Small intestine (tissue), 7 donors: Measurements from ENCODE around the gene ZNF439. TPM values are rescaled to one million over a fixed set of nuclear protein-coding genes. Genes with fewer than 3 reads are reported as not detected.
"Not testable (repeated sequence)": the region's sequence is repeated elsewhere in the genome, so short reads cannot be mapped to it uniquely, and the experiment has no call there.

Source experiments
- DNase-seq, 2 donors: peaks; one replicate each; pipeline versions ENCODE4 v3.0.0 to v3.0.0-alpha.2; 2013
- FAIRE-seq: peaks from 2 replicates; lab custom pipeline; 2012; peaks lifted over from hg19 to GRCh38; lab: Jason Lieb, UNC
- H3K27ac ChIP-seq, 3 donors: one replicate each; pipeline ENCODE4 v1.5.1; 2013; ENCODE audit warnings: low read length in 2 of 3, mild to moderate bottlenecking in 2 of 3, control low read depth in 1 of 3, inconsistent platforms in 1 of 3, low read depth in 1 of 3, moderate library complexity in 1 of 3
- H3K27me3 ChIP-seq, 3 donors: one replicate each; pipeline ENCODE4 v1.6.1; 2013; ENCODE audit warnings: low read length in 3 of 3, inconsistent platforms in 1 of 3; ENCODE audit not compliant: control insufficient read depth in 3 of 3, insufficient read depth in 3 of 3
- H3K36me3 ChIP-seq, 3 donors: one replicate each; pipeline ENCODE4 v1.6.1; 2013; ENCODE audit warnings: low read length in 3 of 3, inconsistent platforms in 1 of 3, low read depth in 1 of 3, mild to moderate bottlenecking in 1 of 3, moderate library complexity in 1 of 3; ENCODE audit not compliant: control insufficient read depth in 3 of 3, insufficient read depth in 2 of 3
- H3K4me1 ChIP-seq, 3 donors: one replicate each; pipeline ENCODE4 v1.6.1; 2013; ENCODE audit warnings: low read length in 2 of 3, inconsistent platforms in 1 of 3, low read depth in 1 of 3, mild to moderate bottlenecking in 1 of 3, moderate library complexity in 1 of 3; ENCODE audit not compliant: control insufficient read depth in 3 of 3, insufficient read depth in 2 of 3
- H3K4me3 ChIP-seq, 3 donors: one replicate each; pipeline ENCODE4 v1.5.1; 2013; ENCODE audit warnings: low read length in 3 of 3, control low read depth in 1 of 3, inconsistent platforms in 1 of 3, low read depth in 1 of 3, mild to moderate bottlenecking in 1 of 3, moderate library complexity in 1 of 3
- H3K9me3 ChIP-seq, 2 donors: one replicate each; pipeline ENCODE4 v1.6.1; 2013; ENCODE audit warnings: low read depth in 1 of 2, low read length in 1 of 2; ENCODE audit not compliant: control insufficient read depth in 2 of 2, insufficient read depth in 1 of 2
- WGBS, 3 donors: extraction: QIAGEN DNeasy Blood & Tissue Kit; methylation state at CpG; one replicate each; pipeline ENCODE4 v1.1.7; 2013; 5-methylcytosine and 5-hydroxymethylcytosine counted together
- polyA plus RNA-seq, 4 donors: library from polyadenylated mRNA; stranded (reverse) in 3 of 4; unstranded in 1 of 4; fragments of 200-250 nt in 3 of 4; fragments of 120-200 nt in 1 of 4; gene quantifications; one replicate each; pipeline versions ENCODE4 v1.2.1 to v1.2.3, GENCODE V29; 2013
- donor health status: healthy with polysubstance abuse.
- donor health status: control.
- donor health status: control.
- donor health status: Bipolar disorder and iron deficiency.
- donor health status: healthy.

ZNF439 gene
- polyA plus RNA-seq, 4 donors: 1.1 to 8.0 (median 4.2) TPM

DNA sequence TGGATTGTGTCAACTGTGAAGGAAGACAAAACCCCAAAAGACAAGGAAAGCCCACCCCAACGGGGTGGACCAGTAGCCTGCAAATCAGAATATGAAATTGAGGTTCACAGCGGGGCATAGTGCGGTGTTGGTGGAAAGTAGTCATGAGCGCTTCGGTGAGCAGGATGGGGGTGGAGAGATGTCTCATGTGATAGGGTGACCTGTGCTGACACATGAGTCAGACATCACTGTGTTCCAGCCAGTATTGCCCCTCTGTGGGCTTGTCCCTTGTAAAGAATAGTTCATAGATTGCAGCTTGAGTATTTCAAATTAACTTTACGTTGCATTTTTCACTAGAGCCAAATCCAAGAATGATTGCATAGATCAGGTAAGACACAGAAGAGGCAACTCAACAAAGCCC lies 46.3 kb downstream of the ZNF439 start:
- H3K27me3 ChIP-seq: no peaks in the 10 kb centered on the region
- peaks cover 0 to 43% (median 0%) of the 10 kb centered on the region in 3 donors for H3K36me3 ChIP-seq
- H3K9me3 ChIP-seq: peaks cover 0 to 78% of the 10 kb centered on the region in 2 donors
- no peak overlapping the region for H3K27ac ChIP-seq
- H3K4me1 ChIP-seq: no peaks in the 10 kb centered on the region
- FAIRE-seq: no peak
- WGBS, 3 donors: 94 to 98% (median 95%) methylated on average over 6 of the region's 6 CpGs
- no peak for DNase-seq
- H3K4me3 ChIP-seq: no peak overlapping the region

DNA sequence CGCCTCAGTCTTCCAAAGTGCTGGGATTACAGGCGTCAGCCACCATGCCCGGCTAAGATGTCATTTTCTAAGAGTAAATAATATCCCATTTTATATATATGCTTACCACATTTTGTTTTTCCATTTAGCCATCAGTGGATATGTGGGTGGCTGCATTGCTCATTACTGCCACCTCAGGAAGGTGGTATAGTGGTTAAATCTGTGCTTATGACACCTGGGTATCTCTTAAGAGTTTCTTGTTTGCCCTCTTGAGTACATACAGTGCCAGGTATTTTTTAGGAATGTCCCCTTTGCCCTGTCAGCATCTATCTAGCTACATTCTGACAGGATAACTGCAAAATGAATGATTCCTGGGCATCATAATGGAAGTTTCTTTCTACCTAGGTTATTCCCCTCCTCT lies 53.7 kb downstream of the ZNF439 start:
- Histone ChIP-seq H3K36me3 (peaks cover 9 to 40% (median 11%) of the 10 kb centered on the region in 3 donors), H3K27me3 (no peaks in the 10 kb centered on the region), H3K4me1 (no peaks in the 10 kb centered on the region), H3K27ac (no peak overlapping the region), H3K9me3 (peaks cover 5 to 81% of the 10 kb centered on the region in 2 donors), H3K4me3 (no peak overlapping the region)
- FAIRE-seq: no peak
- no peak for DNase-seq
- WGBS, 3 donors: 96 to 100% (median 97%) methylated on average over 3 of the region's 3 CpGs

DNA sequence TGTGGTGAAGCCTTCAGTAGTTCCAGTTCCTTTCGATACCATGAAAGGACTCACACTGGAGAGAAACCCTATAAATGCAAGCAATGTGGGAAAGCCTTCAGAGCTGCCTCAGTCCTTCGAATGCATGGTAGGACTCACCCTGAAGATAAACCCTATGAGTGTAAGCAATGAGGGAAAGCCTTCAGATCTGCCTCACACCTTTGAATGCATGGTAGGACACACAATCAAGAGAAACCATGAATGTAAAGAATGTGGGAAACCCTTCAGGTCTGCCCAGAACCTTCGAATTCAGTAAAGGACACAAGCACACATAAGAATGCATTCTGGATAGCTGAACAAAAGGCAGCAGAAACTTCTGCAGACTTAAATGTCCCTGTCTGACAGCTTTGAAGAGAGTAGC lies 57.4 kb downstream of the ZNF439 start:
- H3K4me3 ChIP-seq: no peak overlapping the region
- no peaks in the 10 kb centered on the region for H3K27me3 ChIP-seq
- H3K36me3 ChIP-seq: peaks cover 9 to 26% (median 11%) of the 10 kb centered on the region in 3 donors
- FAIRE-seq (no peak), DNase-seq (no peak)
- WGBS, 3 donors: 86 to 94% (median 88%) methylated on average over 3 of the region's 3 CpGs
- no peaks in the 10 kb centered on the region for H3K4me1 ChIP-seq
- H3K9me3 ChIP-seq: peaks cover 5 to 58% of the 10 kb centered on the region in 2 donors
- no peak overlapping the region for H3K27ac ChIP-seq

DNA sequence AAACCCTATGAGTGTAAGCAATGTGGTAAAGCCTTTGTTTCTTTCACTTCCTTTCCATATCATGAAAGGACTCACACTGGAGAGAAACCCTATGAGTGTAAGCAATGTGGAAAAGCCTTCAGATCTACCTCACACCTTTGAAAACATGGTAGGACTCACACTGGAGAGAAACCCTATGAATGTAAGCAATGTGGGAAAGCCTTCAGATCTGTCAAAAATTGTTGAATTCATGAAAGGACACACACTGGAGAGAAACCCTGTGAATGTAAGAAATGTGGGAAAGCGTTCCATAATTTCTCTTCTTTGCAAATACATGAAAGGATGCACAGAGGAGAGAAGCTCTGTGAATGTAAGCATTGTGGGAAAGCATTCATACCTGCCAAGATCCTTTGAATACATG lies 63.4 kb downstream of the ZNF439 start:
- not testable (repeated sequence) for DNase-seq, H3K4me3 ChIP-seq

DNA sequence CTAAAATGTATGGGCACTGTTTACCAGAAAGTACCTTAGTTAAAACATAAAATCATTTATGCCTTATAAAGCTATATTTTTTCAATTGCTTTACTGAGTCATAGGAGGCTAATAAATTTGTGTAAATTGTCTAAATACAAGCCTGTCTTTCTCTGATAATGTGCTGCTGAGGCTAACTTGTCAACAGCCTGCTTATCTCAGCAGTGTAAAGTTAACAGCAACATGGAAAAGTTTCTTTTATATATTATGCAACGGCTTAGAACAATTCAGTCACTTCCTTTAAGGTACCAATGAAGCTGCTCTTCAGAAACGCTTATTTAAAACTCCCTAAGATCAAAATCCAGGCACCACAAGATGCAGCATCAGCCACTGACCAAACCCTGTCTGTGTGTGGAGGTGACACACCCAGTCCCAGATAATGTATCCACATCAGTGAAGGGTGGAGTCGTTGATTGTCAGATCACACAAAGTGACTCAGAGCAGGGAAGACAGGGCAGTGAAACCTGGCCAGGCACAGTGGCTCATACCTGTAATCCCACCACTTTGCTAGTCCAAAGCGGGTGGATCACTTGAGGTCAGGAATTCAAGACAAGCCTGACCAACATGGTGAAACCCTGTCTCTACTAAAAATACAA lies 66.0 kb downstream of the ZNF439 start:
- Histone ChIP-seq H3K36me3 (peaks cover 0 to 12% (median 0%) of the 10 kb centered on the region in 3 donors), H3K9me3 (peaks cover 2 to 63% of the 10 kb centered on the region in 2 donors)
- H3K27ac ChIP-seq, FAIRE-seq, H3K27me3 ChIP-seq, H3K4me3 ChIP-seq, H3K4me1 ChIP-seq: not testable (repeated sequence)
- WGBS, 3 donors: 80 to 94% (median 84%) methylated on average over 4 of the region's 4 CpGs
- DNase-seq: peak in 1 of 2 donors; percentile 7

More for the DNA sequence above, 63.4 kb downstream of the ZNF439 start:
- not testable (repeated sequence) for FAIRE-seq, H3K27me3 ChIP-seq, H3K27ac ChIP-seq, H3K4me1 ChIP-seq
- Histone ChIP-seq H3K36me3 (peaks cover 0 to 10% (median 0%) of the 10 kb centered on the region in 3 donors), H3K9me3 (peaks cover 2 to 50% of the 10 kb centered on the region in 2 donors)
- WGBS, 3 donors: 85 to 87% (median 86%) methylated on average over 1 of the region's 1 CpG

Other genes starting within 250 kb of the ZNF439 start
- gene ZNF823, start 109.8 kb upstream of the ZNF439 start, polyA plus RNA-seq: 10 to 100 TPM in 1 of 4 donors, 1 to 10 TPM in 3; 3.8 to 10.1 (median 6.5) TPM
- 1 to 10 TPM; 1.4 to 7.5 (median 2.1) TPM for gene ZNF441, start 81.7 kb upstream of the ZNF439 start, polyA plus RNA-seq
- 1 to 10 TPM in 2 of 4 donors, under 1 TPM in 2; 0.45 to 1.9 (median 0.96) TPM for gene ZNF491, start 50.2 kb upstream of the ZNF439 start, polyA plus RNA-seq
- gene ZNF440, start 34.5 kb upstream of the ZNF439 start, polyA plus RNA-seq: 10 to 100 TPM in 1 of 4 donors, 1 to 10 TPM in 3; 3.5 to 18.0 (median 7.4) TPM
- 10 to 100 TPM in 1 of 4 donors, 1 to 10 TPM in 3; 1.4 to 30.4 (median 3.9) TPM for gene ZNF69, start 39.1 kb downstream of the ZNF439 start, polyA plus RNA-seq
- 10 to 100 TPM in 3 of 4 donors, 1 to 10 TPM in 1; 7.3 to 24.6 (median 15.6) TPM for gene ZNF700, start 76.4 kb downstream of the ZNF439 start, polyA plus RNA-seq
- 1 to 10 TPM; 1.9 to 5.1 (median 3.5) TPM for gene ZNF763, start 116.3 kb downstream of the ZNF439 start, polyA plus RNA-seq
- 1 to 10 TPM in 2 of 4 donors, under 1 TPM in 2; 0.22 to 7.0 (median 0.96) TPM for gene ZNF433, start 187.0 kb downstream of the ZNF439 start, polyA plus RNA-seq
- gene ZNF878, start 204.2 kb downstream of the ZNF439 start, polyA plus RNA-seq: under 1 TPM in 2 of 4 donors, not detected in 2; 0.15 to 0.50 TPM
- 10 to 100 TPM in 1 of 4 donors, 1 to 10 TPM in 3; 1.6 to 17.1 (median 2.4) TPM for gene ZNF844, start 216.0 kb downstream of the ZNF439 start, polyA plus RNA-seq